Thymus (tissue), 14 donors: Measurements from ENCODE around the gene GAS7. TPM values are rescaled to one million over a fixed set of nuclear protein-coding genes. Genes with fewer than 3 reads are reported as not detected.
A peak's percentile ranks its signal among the peaks of the same experiment; 100 is the strongest.

ENCODE experiments used
- DNase-seq, 9 donors: peaks; one replicate each; pipeline ENCODE4 v3.0.0-alpha.2; 2013; ENCODE audit warnings: low spot score in 9 of 9, low read depth in 6 of 9, missing footprints in 1 of 9
- H3K27ac ChIP-seq, 2 donors: one replicate each; pipeline ENCODE4 v1.5.1; 2013; ENCODE audit warnings: control low read depth in 1 of 2, low read depth in 1 of 2, low read length in 1 of 2, mild to moderate bottlenecking in 1 of 2, moderate library complexity in 1 of 2
- H3K27me3 ChIP-seq, 2 donors: one replicate each; pipeline ENCODE4 v1.5.1; 2013; ENCODE audit warnings: low read length in 1 of 2; ENCODE audit not compliant: control insufficient read depth in 2 of 2, insufficient read depth in 1 of 2
- H3K36me3 ChIP-seq, 2 donors: one replicate each; pipeline ENCODE4 v1.5.1; 2013; ENCODE audit warnings: low read length in 1 of 2, mild to moderate bottlenecking in 1 of 2, moderate library complexity in 1 of 2; ENCODE audit not compliant: control insufficient read depth in 2 of 2, insufficient read depth in 2 of 2
- H3K4me1 ChIP-seq, 2 donors: one replicate each; pipeline ENCODE4 v1.5.1; 2013; ENCODE audit warnings: low read length in 2 of 2; ENCODE audit not compliant: control insufficient read depth in 2 of 2, insufficient read depth in 2 of 2
- H3K4me3 ChIP-seq, 2 donors: one replicate each; pipeline ENCODE4 v1.5.1; 2013; ENCODE audit warnings: low read length in 2 of 2, control low read depth in 1 of 2, mild to moderate bottlenecking in 1 of 2
- H3K9me3 ChIP-seq, 2 donors: one replicate each; pipeline ENCODE4 v1.5.1; 2013; ENCODE audit warnings: low read length in 1 of 2, mild to moderate bottlenecking in 1 of 2; ENCODE audit not compliant: control insufficient read depth in 2 of 2, insufficient read depth in 1 of 2
- WGBS: extraction: QIAGEN DNeasy Blood & Tissue Kit; methylation state at CpG from one replicate; pipeline ENCODE4 v1.1.7; 2013; 5-methylcytosine and 5-hydroxymethylcytosine counted together
- long read RNA-seq, 10 donors: transcript quantifications; one replicate each; lab custom pipeline, GENCODE V29; 2026
- polyA plus RNA-seq: library from polyadenylated mRNA; stranded (reverse); fragments of 200-250 nt; gene quantifications from one replicate; pipeline ENCODE4 v1.2.3, GENCODE V29; 2013
- total RNA-seq: library from RNA; stranded (reverse); fragments of 120-200 nt; gene quantifications from one replicate; pipeline ENCODE4 v1.2.4, GENCODE V29; 2013
- donor health status: healthy.

GAS7 gene
- total RNA-seq = 9.7 TPM
- 4.3 TPM for polyA plus RNA-seq
- long read RNA-seq, donor 1 = 0 reads
- long read RNA-seq, donor 2 = 0 reads
- long read RNA-seq, donor 3, full-length matches to known transcripts = 1 of 1 reads
- long read RNA-seq, donor 3, partial matches to known transcripts = 0 of 1 reads
- long read RNA-seq, donor 3, other reads (novel, unspliced or antisense) = 0 of 1 reads
- long read RNA-seq, donor 4, full-length matches to known transcripts = 2 of 2 reads
- long read RNA-seq, donor 4, partial matches to known transcripts = 0 of 2 reads
- long read RNA-seq, donor 4, other reads (novel, unspliced or antisense) = 0 of 2 reads
- long read RNA-seq, donor 5 = 0 reads
- long read RNA-seq, donor 6, full-length matches to known transcripts = 5 of 5 reads
- long read RNA-seq, donor 6, partial matches to known transcripts = 0 of 5 reads
- long read RNA-seq, donor 6, other reads (novel, unspliced or antisense) = 0 of 5 reads
- long read RNA-seq, donor 7, full-length matches to known transcripts = 3 of 3 reads
- long read RNA-seq, donor 7, partial matches to known transcripts = 0 of 3 reads
- long read RNA-seq, donor 7, other reads (novel, unspliced or antisense) = 0 of 3 reads
- long read RNA-seq, donor 8, full-length matches to known transcripts = 1 of 1 reads
- long read RNA-seq, donor 8, partial matches to known transcripts = 0 of 1 reads
- long read RNA-seq, donor 8, other reads (novel, unspliced or antisense) = 0 of 1 reads
- long read RNA-seq, donor 9 = 0 reads
- long read RNA-seq, donor 10, full-length matches to known transcripts = 4 of 4 reads
- long read RNA-seq, donor 10, partial matches to known transcripts = 0 of 4 reads
- long read RNA-seq, donor 10, other reads (novel, unspliced or antisense) = 0 of 4 reads

GRCh38 chr17:10198509-10199249 lies at the start of gene GAS7:
GAS7 (minus strand) TSS chr17:10198606.
- peak within 1 kb of the TSS in 1 of 2 donors; percentile 60 for H3K27ac ChIP-seq
- H3K36me3 ChIP-seq = no peaks in the 10 kb centered on the region
- H3K9me3 ChIP-seq = peaks cover 1 to 15% of the 10 kb centered on the region in 2 donors
- peak within 1 kb of the TSS; percentile 45 to 82 for H3K4me3 ChIP-seq
- H3K4me1 ChIP-seq = peaks cover 22 to 30% of the 10 kb centered on the region in 2 donors
- peak; percentile 63 to 92 (median 78) for DNase-seq
- WGBS = under 1% methylated on average over 84 of the region's 86 CpGs
- H3K27me3 ChIP-seq = peaks cover 0 to 20% of the 10 kb centered on the region in 2 donors

- Histone ChIP-seq H3K27me3 (no peaks in the 10 kb centered on the region), H3K4me3 (no peak overlapping the region), H3K9me3 (no peaks in the 10 kb centered on the region), H3K4me1 (no peaks in the 10 kb centered on the region), H3K27ac (no peak overlapping the region), H3K36me3 (no peaks in the 10 kb centered on the region)
- no peak for DNase-seq
- WGBS = 84% methylated on average over 4 of the region's 4 CpGs
Measured at GRCh38 chr17:10247810-10248209, 49.4 kb upstream of the GAS7 start.

DNA sequence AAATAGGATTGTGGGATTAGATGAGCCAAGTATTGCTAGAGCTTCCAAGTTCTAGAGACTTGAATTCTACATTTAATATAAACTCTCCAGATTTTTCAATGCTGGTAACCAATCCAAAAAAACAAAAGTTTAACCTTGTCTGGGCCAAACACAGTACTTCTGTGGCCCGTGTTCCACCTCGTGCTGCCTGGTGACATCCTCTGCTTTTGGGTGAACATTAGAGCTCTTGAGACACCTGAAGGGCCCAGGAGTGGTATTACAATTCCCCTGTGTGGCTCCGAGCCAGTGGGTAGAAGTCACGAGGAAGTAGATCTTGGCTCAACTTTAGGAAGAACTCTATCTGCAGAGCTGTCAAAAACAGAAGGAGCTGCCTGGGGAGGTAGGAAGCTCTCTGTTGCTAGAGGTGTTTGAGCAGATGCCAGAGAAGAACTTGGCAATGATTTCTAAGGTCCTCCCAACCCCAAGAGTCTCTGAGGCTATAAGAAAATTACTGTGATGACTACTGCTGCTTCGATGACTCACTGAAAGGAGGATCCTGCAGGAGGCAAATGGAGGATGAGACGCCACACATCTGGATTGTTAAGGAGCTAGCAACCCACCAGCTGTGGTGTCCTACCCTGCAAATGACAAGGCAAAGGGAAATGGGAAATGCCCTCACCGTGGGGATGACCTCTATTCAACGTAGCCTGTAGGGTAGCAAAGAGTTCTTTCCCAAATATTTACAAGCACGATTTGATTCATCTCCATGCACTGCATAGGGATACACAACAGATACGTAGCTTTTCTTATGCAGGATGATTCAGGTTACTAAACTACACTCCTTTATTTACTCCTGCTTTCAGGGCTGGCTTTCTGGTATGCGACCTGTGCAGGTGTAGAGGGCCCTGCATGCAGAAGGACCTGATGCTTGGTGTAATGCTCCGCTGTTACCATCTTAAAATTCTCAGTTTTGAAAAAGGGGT lies 45.8 kb upstream of the GAS7 start:
- Histone ChIP-seq H3K9me3 (no peaks in the 10 kb centered on the region), H3K4me1 (no peaks in the 10 kb centered on the region), H3K4me3 (no peak overlapping the region), H3K27ac (no peak overlapping the region), H3K27me3 (no peaks in the 10 kb centered on the region), H3K36me3 (no peaks in the 10 kb centered on the region)
- peak in 1 of 9 donors; percentile 5 for DNase-seq
- WGBS = 86% methylated on average over 12 of the region's 12 CpGs

DNA sequence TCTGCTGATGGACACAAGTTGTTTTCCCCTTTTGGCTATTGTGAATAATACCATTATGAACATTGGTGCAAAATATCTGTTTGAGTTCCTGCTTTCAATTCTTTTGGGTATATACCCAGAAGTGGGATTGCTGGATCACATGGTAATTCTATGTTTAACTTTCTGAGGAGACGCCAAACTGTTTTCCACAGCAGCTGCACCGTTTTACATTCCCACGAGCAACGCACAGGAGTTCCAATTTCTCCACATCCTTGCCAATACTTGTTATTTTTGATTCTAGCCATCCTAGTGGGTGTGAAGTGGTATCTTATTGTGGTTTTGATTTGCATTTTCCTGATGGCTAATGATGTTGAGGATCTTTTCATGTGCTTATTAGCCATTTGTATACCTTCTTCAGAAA lies 43.4 kb upstream of the GAS7 start:
- Histone ChIP-seq H3K4me3 (no peak overlapping the region), H3K9me3 (no peaks in the 10 kb centered on the region), H3K36me3 (no peaks in the 10 kb centered on the region), H3K4me1 (no peaks in the 10 kb centered on the region), H3K27ac (no peak overlapping the region), H3K27me3 (no peaks in the 10 kb centered on the region)
- 96% methylated on average over 4 of the region's 4 CpGs for WGBS
- DNase-seq = no peak

DNA sequence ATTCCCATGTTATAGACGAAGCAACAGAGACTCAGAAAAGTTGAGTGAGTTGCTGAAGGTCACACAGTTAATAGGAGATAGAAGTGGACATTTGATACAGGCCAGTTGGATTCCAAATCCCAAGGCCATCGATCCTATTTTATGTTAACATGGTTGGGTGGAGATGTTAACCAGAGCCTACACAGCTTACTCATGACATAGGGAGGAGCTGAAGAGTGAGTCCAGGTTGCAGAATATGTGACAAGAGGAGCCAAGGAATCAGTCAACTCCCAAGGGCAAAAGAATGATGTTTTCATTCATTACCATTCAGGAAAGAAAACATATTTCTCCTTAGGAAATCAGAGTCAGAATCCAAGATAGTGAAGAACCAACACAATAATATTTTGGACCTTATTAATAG lies 40.3 kb upstream of the GAS7 start:
- no peaks in the 10 kb centered on the region for H3K27me3 ChIP-seq
- no peaks in the 10 kb centered on the region for H3K9me3 ChIP-seq
- H3K27ac ChIP-seq = no peak overlapping the region
- 91% methylated on average over 2 of the region's 2 CpGs for WGBS
- no peak for DNase-seq
- H3K36me3 ChIP-seq = no peaks in the 10 kb centered on the region
- no peak overlapping the region for H3K4me3 ChIP-seq
- H3K4me1 ChIP-seq = no peaks in the 10 kb centered on the region

- no peaks in the 10 kb centered on the region for H3K36me3 ChIP-seq
- no peaks in the 10 kb centered on the region for H3K9me3 ChIP-seq
- 94% methylated on average over 5 of the region's 5 CpGs for WGBS
- no peak overlapping the region for H3K4me3 ChIP-seq
- no peaks in the 10 kb centered on the region for H3K4me1 ChIP-seq
- no peaks in the 10 kb centered on the region for H3K27me3 ChIP-seq
- H3K27ac ChIP-seq = no peak overlapping the region
- no peak for DNase-seq
Measured at GRCh38 chr17:10234033-10234432, 35.6 kb upstream of the GAS7 start.

DNA sequence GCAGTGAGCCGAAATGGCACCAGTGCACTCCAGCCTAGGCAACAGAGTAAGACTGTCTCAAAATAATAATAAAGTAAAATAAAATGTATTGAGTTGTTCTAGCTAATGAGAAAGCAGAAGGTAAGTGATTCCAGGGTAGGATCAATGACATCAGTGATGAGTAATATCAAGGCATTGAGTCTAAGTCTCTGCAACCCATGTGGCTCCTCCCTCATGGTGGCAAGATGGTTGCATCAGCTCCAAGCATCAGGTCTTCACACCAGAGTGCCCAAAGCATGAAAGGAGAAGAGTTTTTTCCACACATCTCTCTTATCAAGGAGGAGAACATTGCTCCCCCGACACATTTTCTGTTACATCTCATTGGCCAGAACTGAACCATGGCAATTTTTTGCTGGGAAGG lies 34.8 kb upstream of the GAS7 start:
- no peak overlapping the region for H3K4me3 ChIP-seq
- H3K4me1 ChIP-seq = no peaks in the 10 kb centered on the region
- no peaks in the 10 kb centered on the region for H3K9me3 ChIP-seq
- WGBS = over 99% methylated on average over 2 of the region's 2 CpGs
- H3K27ac ChIP-seq = no peak overlapping the region
- no peaks in the 10 kb centered on the region for H3K36me3 ChIP-seq
- H3K27me3 ChIP-seq = no peaks in the 10 kb centered on the region
- no peak for DNase-seq

- Histone ChIP-seq H3K9me3 (no peaks in the 10 kb centered on the region), H3K4me3 (no peak overlapping the region), H3K27ac (no peak overlapping the region), H3K27me3 (no peaks in the 10 kb centered on the region), H3K4me1 (peaks cover 18 to 24% of the 10 kb centered on the region in 2 donors), H3K36me3 (no peaks in the 10 kb centered on the region)
- WGBS = 79% methylated on average over 2 of the region's 2 CpGs
- no peak for DNase-seq
Measured at GRCh38 chr17:10229181-10229580, 30.8 kb upstream of the GAS7 start.
